Memory B cell (primary cell): Measurements from ENCODE around the gene PGAP2.
A peak's percentile ranks its signal among the peaks of the same experiment; 100 is the strongest.

Source experiments
- ATAC-seq: fragments of 150-1000 bp; cut with Tn5 transposase; 2 replicates; pipeline ENCODE4 v1.10.0; 2021; ENCODE audit warnings: low read depth, mild to moderate bottlenecking, moderate library complexity
- DNase-seq, 2 donors: peaks; one replicate each; pipeline ENCODE4 v3.0.0; 2022; ENCODE audit warnings: low spot score in 2 of 2
- H3K27ac Mint-ChIP-seq: one replicate; pipeline ENCODE4 v1.8.0; 2022; ENCODE audit warnings: mild to moderate bottlenecking, moderate library complexity, mixed read lengths
- H3K27me3 Mint-ChIP-seq: one replicate; pipeline ENCODE4 v1.8.0; 2022; ENCODE audit warnings: mixed read lengths
- H3K36me3 Mint-ChIP-seq: one replicate; pipeline ENCODE4 v1.8.0; 2022; ENCODE audit warnings: mild to moderate bottlenecking, mixed read lengths
- H3K4me1 Mint-ChIP-seq: one replicate; pipeline ENCODE4 v1.8.0; 2022; ENCODE audit warnings: mixed read lengths
- H3K4me3 Mint-ChIP-seq: one replicate; pipeline ENCODE4 v1.8.0; 2022; ENCODE audit warnings: mild to moderate bottlenecking, moderate library complexity, mixed read lengths
- H3K9me3 Mint-ChIP-seq: one replicate; pipeline ENCODE4 v1.8.0; 2022; ENCODE audit warnings: mixed read lengths

PGAP2 gene

GRCh38 chr11:3832816-3833215 is 24.5 kb downstream of the PGAP2 start:
- Mint-ChIP-seq H3K27me3 (no peaks in the 10 kb centered on the region), H3K4me1 (peaks cover 63% of the 10 kb centered on the region), H3K9me3 (no peaks in the 10 kb centered on the region), H3K4me3 (peak overlapping the region; percentile 24), H3K36me3 (peaks cover 16% of the 10 kb centered on the region), H3K27ac (peak overlapping the region; percentile 87)
- DNase-seq: no peak
- ATAC-seq: no peak

- no peak for DNase-seq
- no peak overlapping the region for H3K4me3 Mint-ChIP-seq
- H3K4me1 Mint-ChIP-seq: peaks cover 69% of the 10 kb centered on the region
- peaks cover 13% of the 10 kb centered on the region for H3K36me3 Mint-ChIP-seq
- ATAC-seq: no peak
- peak overlapping the region; percentile 87 for H3K27ac Mint-ChIP-seq
- H3K9me3 Mint-ChIP-seq: no peaks in the 10 kb centered on the region
- no peaks in the 10 kb centered on the region for H3K27me3 Mint-ChIP-seq
These were observed 25.1 kb downstream of the PGAP2 start for GRCh38 chr11:3833449-3833848.

- Mint-ChIP-seq H3K36me3 (peaks cover 13% of the 10 kb centered on the region), H3K4me3 (peak overlapping the region; percentile 61), H3K27me3 (no peaks in the 10 kb centered on the region), H3K9me3 (no peaks in the 10 kb centered on the region), H3K4me1 (peaks cover 75% of the 10 kb centered on the region), H3K27ac (peak overlapping the region; percentile 87)
- no peak for DNase-seq
- no peak for ATAC-seq
These were observed 25.9 kb downstream of the PGAP2 start for GRCh38 chr11:3834349-3834663.

- peaks cover 13% of the 10 kb centered on the region for H3K36me3 Mint-ChIP-seq
- peak overlapping the region; percentile 87 for H3K27ac Mint-ChIP-seq
- DNase-seq: no peak
- H3K4me3 Mint-ChIP-seq: peak overlapping the region; percentile 61
- no peaks in the 10 kb centered on the region for H3K9me3 Mint-ChIP-seq
- no peaks in the 10 kb centered on the region for H3K27me3 Mint-ChIP-seq
- H3K4me1 Mint-ChIP-seq: peaks cover 81% of the 10 kb centered on the region
- ATAC-seq: peak; percentile 18
These were observed 26.5 kb downstream of the PGAP2 start for GRCh38 chr11:3834664-3835461.

DNA sequence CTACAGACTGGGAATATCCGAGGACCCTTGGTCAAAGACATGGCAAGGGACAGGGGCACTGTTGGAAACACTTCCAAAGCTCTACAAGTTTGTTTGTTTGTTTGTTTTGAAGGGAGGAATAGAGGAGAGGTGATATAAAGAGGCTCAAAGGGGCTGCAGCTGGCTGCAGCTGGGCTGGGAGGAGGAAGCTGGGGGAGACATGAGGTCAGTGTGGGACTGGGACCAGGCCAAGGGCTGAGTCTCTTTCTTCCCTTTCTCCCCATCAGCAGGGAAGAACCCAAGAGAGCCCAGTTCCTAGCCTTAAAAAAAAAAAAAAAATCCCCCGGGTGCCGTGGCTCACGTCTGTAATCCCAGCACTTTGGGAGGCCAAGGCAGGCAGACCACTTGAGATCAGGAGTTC is 27.4 kb downstream of the PGAP2 start:
- Mint-ChIP-seq H3K36me3 (peaks cover 13% of the 10 kb centered on the region), H3K27me3 (no peaks in the 10 kb centered on the region), H3K4me3 (peak overlapping the region; percentile 61), H3K4me1 (peaks cover 81% of the 10 kb centered on the region), H3K27ac (peak overlapping the region; percentile 87), H3K9me3 (no peaks in the 10 kb centered on the region)
- no peak for ATAC-seq
- no peak for DNase-seq

GRCh38 chr11:3836903-3837302 is 28.5 kb downstream of the PGAP2 start:
- ATAC-seq (no peak), DNase-seq (no peak)
- peak overlapping the region; percentile 63 for H3K4me3 Mint-ChIP-seq
- peak overlapping the region; percentile 95 for H3K27ac Mint-ChIP-seq
- H3K9me3 Mint-ChIP-seq: no peaks in the 10 kb centered on the region
- H3K4me1 Mint-ChIP-seq: peaks cover 70% of the 10 kb centered on the region
- peaks cover 8% of the 10 kb centered on the region for H3K36me3 Mint-ChIP-seq
- H3K27me3 Mint-ChIP-seq: no peaks in the 10 kb centered on the region

GRCh38 chr11:3837793-3838192 is 29.4 kb downstream of the PGAP2 start:
- H3K4me3 Mint-ChIP-seq: peak overlapping the region; percentile 94
- DNase-seq (no peak), ATAC-seq (no peak)
- H3K9me3 Mint-ChIP-seq: no peaks in the 10 kb centered on the region
- peak overlapping the region; percentile 95 for H3K27ac Mint-ChIP-seq
- peaks cover 63% of the 10 kb centered on the region for H3K4me1 Mint-ChIP-seq
- peaks cover 8% of the 10 kb centered on the region for H3K36me3 Mint-ChIP-seq
- H3K27me3 Mint-ChIP-seq: no peaks in the 10 kb centered on the region

DNA sequence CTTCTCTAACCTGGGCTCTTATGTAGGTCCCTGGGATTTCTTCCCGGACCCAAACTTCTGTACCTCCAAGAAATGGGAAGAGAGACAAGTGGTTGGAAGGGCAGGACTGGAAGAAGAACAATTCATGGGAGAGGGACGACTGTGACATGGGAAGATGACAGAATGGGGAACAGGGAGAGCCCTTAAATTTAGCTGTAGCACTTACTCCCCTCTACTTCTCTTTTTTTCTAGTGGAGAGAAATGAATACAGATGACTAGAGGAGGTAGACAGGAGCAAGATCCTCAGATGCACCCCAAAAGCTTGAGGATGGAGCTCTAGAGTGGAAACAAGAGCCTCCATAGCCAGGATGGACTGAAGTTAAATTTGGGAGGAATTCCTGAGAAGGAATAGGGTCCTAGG is 30.1 kb downstream of the PGAP2 start:
- Mint-ChIP-seq H3K9me3 (no peaks in the 10 kb centered on the region), H3K27me3 (no peaks in the 10 kb centered on the region), H3K27ac (peak overlapping the region; percentile 95), H3K4me1 (peaks cover 56% of the 10 kb centered on the region), H3K4me3 (peak overlapping the region; percentile 94), H3K36me3 (peaks cover 8% of the 10 kb centered on the region)
- DNase-seq (no peak), ATAC-seq (no peak)

- Mint-ChIP-seq H3K27me3 (no peaks in the 10 kb centered on the region), H3K4me3 (peak overlapping the region; percentile 94), H3K9me3 (no peaks in the 10 kb centered on the region), H3K36me3 (peaks cover 4% of the 10 kb centered on the region), H3K4me1 (peaks cover 41% of the 10 kb centered on the region), H3K27ac (peak overlapping the region; percentile 95)
- peak; percentile 27 to 77 for DNase-seq
- no peak for ATAC-seq
These were observed 31.9 kb downstream of the PGAP2 start for GRCh38 chr11:3840004-3840869.

DNA sequence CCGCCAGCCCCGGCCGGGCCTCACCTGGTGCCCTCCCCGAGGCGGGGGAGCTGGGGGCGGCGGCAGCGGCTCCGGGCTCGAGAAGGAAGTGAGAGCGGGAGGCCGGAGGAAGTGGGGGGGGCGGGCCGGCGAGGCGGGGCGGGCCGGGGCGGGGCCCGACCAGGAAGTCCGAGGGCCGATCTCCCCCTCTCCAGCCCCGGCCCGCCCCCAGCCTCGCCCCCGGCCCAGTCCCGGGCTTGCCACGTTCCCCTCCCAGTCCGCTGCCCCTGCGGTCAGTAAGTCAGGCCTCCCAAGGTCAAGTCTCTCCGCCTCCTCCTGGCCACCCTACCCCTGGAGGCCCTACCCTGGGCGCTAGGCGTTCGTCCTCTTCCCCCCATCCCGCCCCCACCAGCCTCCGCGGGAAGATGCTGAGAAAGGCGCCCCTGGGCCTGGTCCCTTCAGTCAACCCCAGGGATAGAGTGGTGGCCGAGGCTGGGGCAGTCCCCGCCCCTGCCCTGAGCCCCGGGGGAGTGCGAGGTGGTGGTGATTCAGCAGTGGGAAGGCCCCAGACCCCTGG is 32.6 kb downstream of the PGAP2 start, which contains the start of gene RHOG:
TSS of gene RHOG (minus strand) at position 90 of the 556 bp plus-strand sequence. CDS start 12,821 bp downstream, outside the sequence.
- DNase-seq: peak; percentile 78 to 88

DNA sequence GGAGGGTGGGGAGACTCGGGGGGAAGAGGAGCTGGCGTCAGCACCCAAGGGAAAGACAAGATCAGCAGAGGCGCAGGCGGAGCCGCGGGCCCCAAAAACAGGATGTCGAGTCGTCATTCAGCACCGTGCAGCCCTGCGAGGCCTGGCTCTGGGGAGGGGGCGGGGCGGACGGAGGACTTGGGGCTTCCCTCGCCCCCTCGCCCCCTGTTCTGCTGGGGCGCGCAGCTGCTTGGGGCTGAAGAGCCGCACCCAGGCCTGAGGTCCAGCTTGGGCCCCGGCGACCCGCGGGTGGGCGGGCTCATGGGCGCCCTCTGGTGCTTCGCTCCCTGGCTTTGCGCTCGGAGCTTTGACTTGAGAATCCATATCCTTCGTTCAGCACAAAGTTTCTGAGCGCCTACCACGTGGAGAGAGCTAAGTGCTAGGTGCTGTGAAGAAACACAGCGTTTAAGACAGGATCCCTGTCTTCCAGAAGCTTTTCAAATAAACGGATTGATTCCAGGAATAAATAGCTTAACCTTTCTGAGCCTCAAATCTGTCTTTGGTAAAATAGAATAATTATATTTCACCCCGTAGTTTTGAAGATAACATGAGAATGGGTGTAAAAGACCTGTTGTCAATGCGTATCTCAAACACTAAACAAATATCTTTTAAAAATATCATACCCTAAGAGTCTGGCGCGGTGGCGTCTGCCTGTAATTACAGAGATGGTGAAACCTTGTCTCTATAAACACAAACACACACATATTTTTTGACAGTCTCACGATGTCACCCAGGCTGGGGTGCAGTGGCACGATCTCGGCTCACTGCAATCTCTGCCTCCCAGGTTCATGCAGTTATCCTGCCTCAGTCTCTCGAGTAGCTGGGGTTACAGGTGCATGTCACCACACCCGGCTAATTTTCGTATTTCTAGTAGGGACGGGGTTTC is 33.3 kb downstream of the PGAP2 start:
- ATAC-seq: no peak
- no peaks in the 10 kb centered on the region for H3K27me3 Mint-ChIP-seq
- peak overlapping the region; percentile 95 for H3K27ac Mint-ChIP-seq
- peak overlapping the region; percentile 94 for H3K4me3 Mint-ChIP-seq
- DNase-seq: peak; percentile 92 to 98
- no peaks in the 10 kb centered on the region for H3K36me3 Mint-ChIP-seq
- H3K9me3 Mint-ChIP-seq: no peaks in the 10 kb centered on the region
- H3K4me1 Mint-ChIP-seq: peaks cover 32% of the 10 kb centered on the region

More for the DNA sequence above, 32.6 kb downstream of the PGAP2 start, which contains the start of gene RHOG:
- Mint-ChIP-seq H3K4me3 (peak within 1 kb of the TSS; percentile 94), H3K36me3 (no peaks in the 10 kb centered on the region), H3K27ac (peak within 1 kb of the TSS; percentile 95), H3K27me3 (no peaks in the 10 kb centered on the region), H3K4me1 (peaks cover 35% of the 10 kb centered on the region), H3K9me3 (no peaks in the 10 kb centered on the region)
- peak; percentile 75 for ATAC-seq

GRCh38 chr11:3843326-3843725 is 35.0 kb downstream of the PGAP2 start:
- H3K27me3 Mint-ChIP-seq: no peaks in the 10 kb centered on the region
- DNase-seq (no peak), ATAC-seq (no peak)
- H3K4me1 Mint-ChIP-seq: peaks cover 18% of the 10 kb centered on the region
- H3K4me3 Mint-ChIP-seq: no peak overlapping the region
- H3K27ac Mint-ChIP-seq: peak overlapping the region; percentile 31
- no peaks in the 10 kb centered on the region for H3K36me3 Mint-ChIP-seq
- no peaks in the 10 kb centered on the region for H3K9me3 Mint-ChIP-seq

GRCh38 chr11:3845246-3845645 is 36.9 kb downstream of the PGAP2 start:
- ATAC-seq (no peak), DNase-seq (no peak)
- H3K27ac Mint-ChIP-seq: peak overlapping the region; percentile 56
- no peaks in the 10 kb centered on the region for H3K9me3 Mint-ChIP-seq
- H3K27me3 Mint-ChIP-seq: no peaks in the 10 kb centered on the region
- no peaks in the 10 kb centered on the region for H3K36me3 Mint-ChIP-seq
- H3K4me1 Mint-ChIP-seq: peaks cover 10% of the 10 kb centered on the region
- H3K4me3 Mint-ChIP-seq: no peak overlapping the region
